T-helper 17 cell (primary cell): Measurements from ENCODE around the gene ALOX12B. TPM values are rescaled to one million over a fixed set of nuclear protein-coding genes. Genes with fewer than 3 reads are reported as not detected.

Experiments used
- ATAC-seq: fragments of 150-1000 bp; cut with Tn5 transposase; 2 replicates; pipeline ENCODE4 v1.10.0; 2021; ENCODE audit warnings: mild to moderate bottlenecking, moderate library complexity
- DNase-seq, 3 donors: peaks; one replicate each; pipeline versions ENCODE4 v3.0.0 to v3.0.0-alpha.2; 2020 to 2021
- H3K9me3 ChIP-seq: one replicate; pipeline ENCODE4 v1.7.0; 2013; ENCODE audit warnings: low read length, mild to moderate bottlenecking; ENCODE audit not compliant: control insufficient read depth, poor library complexity, severe bottlenecking
- H3K27ac Mint-ChIP-seq: one replicate; pipeline ENCODE4 v1.8.0; 2022; ENCODE audit warnings: mild to moderate bottlenecking, moderate library complexity, mixed read lengths
- H3K27me3 Mint-ChIP-seq: one replicate; pipeline ENCODE4 v1.8.0; 2022; ENCODE audit warnings: mixed read lengths
- H3K36me3 Mint-ChIP-seq: one replicate; pipeline ENCODE4 v1.8.0; 2022; ENCODE audit warnings: low read depth, mixed read lengths
- H3K4me1 Mint-ChIP-seq: one replicate; pipeline ENCODE4 v1.8.0; 2022; ENCODE audit warnings: mild to moderate bottlenecking, mixed read lengths
- H3K4me3 Mint-ChIP-seq: one replicate; pipeline ENCODE4 v1.8.0; 2022; ENCODE audit warnings: mild to moderate bottlenecking, moderate library complexity, mixed read lengths
- total RNA-seq, 4 donors: library from RNA in 2 of 4; stranded (reverse) in 2 of 4; gene quantifications; one replicate each; pipeline ENCODE4 v1.2.3 and lab custom pipeline; 2022 to 2026

The ALOX12B gene
- total RNA-seq, 2 donors from 2014 or later: not detected

- ATAC-seq (no peak), DNase-seq (no peak)
- H3K9me3 ChIP-seq: no peaks in the 10 kb centered on the region
- H3K4me3 Mint-ChIP-seq: no peak overlapping the region
- H3K27me3 Mint-ChIP-seq: peaks cover 20% of the 10 kb centered on the region
- peaks cover 2% of the 10 kb centered on the region for H3K36me3 Mint-ChIP-seq
- H3K4me1 Mint-ChIP-seq: peaks cover 4% of the 10 kb centered on the region
- no peak overlapping the region for H3K27ac Mint-ChIP-seq
These were observed 35.7 kb downstream of the ALOX12B start for GRCh38 chr17:8051831-8052230.

GRCh38 chr17:8048736-8049135 lies 38.8 kb downstream of the ALOX12B start:
- Mint-ChIP-seq H3K4me3 (no peak overlapping the region), H3K4me1 (peaks cover 2% of the 10 kb centered on the region), H3K36me3 (peaks cover 2% of the 10 kb centered on the region), H3K27me3 (peaks cover 21% of the 10 kb centered on the region), H3K27ac (no peak overlapping the region)
- ATAC-seq (no peak), DNase-seq (no peak)
- H3K9me3 ChIP-seq: no peaks in the 10 kb centered on the region

- Mint-ChIP-seq H3K27ac (no peak overlapping the region), H3K4me3 (no peak overlapping the region), H3K36me3 (peaks cover 4% of the 10 kb centered on the region), H3K4me1 (peaks cover 2% of the 10 kb centered on the region), H3K27me3 (peaks cover 26% of the 10 kb centered on the region)
- H3K9me3 ChIP-seq: no peaks in the 10 kb centered on the region
- DNase-seq (no peak), ATAC-seq (no peak)
These were observed 39.3 kb downstream of the ALOX12B start for GRCh38 chr17:8048236-8048635.

- Mint-ChIP-seq H3K36me3 (peaks cover 4% of the 10 kb centered on the region), H3K4me3 (no peak overlapping the region), H3K27me3 (peaks cover 31% of the 10 kb centered on the region), H3K27ac (no peak overlapping the region), H3K4me1 (peaks cover 4% of the 10 kb centered on the region)
- ATAC-seq (no peak), DNase-seq (no peak)
- no peaks in the 10 kb centered on the region for H3K9me3 ChIP-seq
These were observed 39.8 kb downstream of the ALOX12B start for GRCh38 chr17:8047769-8048110.

- peaks cover 4% of the 10 kb centered on the region for H3K4me1 Mint-ChIP-seq
- ATAC-seq (no peak), DNase-seq (no peak)
- peaks cover 4% of the 10 kb centered on the region for H3K36me3 Mint-ChIP-seq
- H3K4me3 Mint-ChIP-seq: no peak overlapping the region
- no peaks in the 10 kb centered on the region for H3K9me3 ChIP-seq
- H3K27ac Mint-ChIP-seq: no peak overlapping the region
- H3K27me3 Mint-ChIP-seq: peaks cover 31% of the 10 kb centered on the region
These were observed 40.4 kb downstream of the ALOX12B start for GRCh38 chr17:8046929-8047768.

GRCh38 chr17:8046306-8046928 lies 41.1 kb downstream of the ALOX12B start:
- peaks cover 4% of the 10 kb centered on the region for H3K4me1 Mint-ChIP-seq
- no peak overlapping the region for H3K4me3 Mint-ChIP-seq
- peaks cover 4% of the 10 kb centered on the region for H3K36me3 Mint-ChIP-seq
- no peak overlapping the region for H3K27ac Mint-ChIP-seq
- H3K9me3 ChIP-seq: no peaks in the 10 kb centered on the region
- H3K27me3 Mint-ChIP-seq: peaks cover 31% of the 10 kb centered on the region
- DNase-seq (no peak), ATAC-seq (no peak)

- DNase-seq: no peak
- Mint-ChIP-seq H3K27me3 (peaks cover 44% of the 10 kb centered on the region), H3K36me3 (peaks cover 4% of the 10 kb centered on the region), H3K4me3 (no peak overlapping the region), H3K4me1 (peaks cover 4% of the 10 kb centered on the region), H3K27ac (no peak overlapping the region)
- no peak for ATAC-seq
- no peaks in the 10 kb centered on the region for H3K9me3 ChIP-seq
These were observed 42.4 kb downstream of the ALOX12B start for GRCh38 chr17:8044819-8045810.

GRCh38 chr17:8041979-8042378 lies 45.5 kb downstream of the ALOX12B start:
- Mint-ChIP-seq H3K4me3 (no peak overlapping the region), H3K4me1 (peaks cover 8% of the 10 kb centered on the region), H3K36me3 (peaks cover 8% of the 10 kb centered on the region), H3K27me3 (peaks cover 63% of the 10 kb centered on the region), H3K27ac (no peak overlapping the region)
- ATAC-seq (no peak), DNase-seq (no peak)
- no peaks in the 10 kb centered on the region for H3K9me3 ChIP-seq

GRCh38 chr17:8041249-8041928 lies 46.1 kb downstream of the ALOX12B start:
- H3K27me3 Mint-ChIP-seq: peaks cover 57% of the 10 kb centered on the region
- H3K4me3 Mint-ChIP-seq: no peak overlapping the region
- DNase-seq: no peak
- H3K27ac Mint-ChIP-seq: no peak overlapping the region
- H3K36me3 Mint-ChIP-seq: peaks cover 8% of the 10 kb centered on the region
- peak; percentile 49 for ATAC-seq
- H3K4me1 Mint-ChIP-seq: peaks cover 8% of the 10 kb centered on the region
- no peaks in the 10 kb centered on the region for H3K9me3 ChIP-seq

GRCh38 chr17:8039611-8040168 lies 47.8 kb downstream of the ALOX12B start:
- H3K27me3 Mint-ChIP-seq: peaks cover 53% of the 10 kb centered on the region
- no peak for ATAC-seq
- H3K36me3 Mint-ChIP-seq: peaks cover 8% of the 10 kb centered on the region
- peaks cover 8% of the 10 kb centered on the region for H3K4me1 Mint-ChIP-seq
- no peak overlapping the region for H3K4me3 Mint-ChIP-seq
- H3K9me3 ChIP-seq: no peaks in the 10 kb centered on the region
- peak overlapping the region; percentile 66 for H3K27ac Mint-ChIP-seq
- no peak for DNase-seq

- H3K9me3 ChIP-seq: no peaks in the 10 kb centered on the region
- DNase-seq (no peak), ATAC-seq (no peak)
- Mint-ChIP-seq H3K27me3 (peaks cover 55% of the 10 kb centered on the region), H3K4me1 (peaks cover 7% of the 10 kb centered on the region), H3K27ac (no peak within 1 kb of the TSS), H3K36me3 (peaks cover 8% of the 10 kb centered on the region), H3K4me3 (no peak within 1 kb of the TSS)
These were observed 48.4 kb downstream of the ALOX12B start, which contains the start of gene ALOX15B for GRCh38 chr17:8038954-8039610. ALOX15B (plus strand) TSS chr17:8039059; CDS start chr17:8039156, 97 bp downstream.

GRCh38 chr17:8032442-8032841 lies 55.1 kb downstream of the ALOX12B start:
- Mint-ChIP-seq H3K27ac (no peak overlapping the region), H3K4me1 (peaks cover 2% of the 10 kb centered on the region), H3K36me3 (peaks cover 3% of the 10 kb centered on the region), H3K4me3 (peak overlapping the region; percentile 28), H3K27me3 (peaks cover 58% of the 10 kb centered on the region)
- ATAC-seq (no peak), DNase-seq (no peak)
- no peaks in the 10 kb centered on the region for H3K9me3 ChIP-seq
